ENCODE results near the gene PTPA.

The PTPA gene

DNA sequence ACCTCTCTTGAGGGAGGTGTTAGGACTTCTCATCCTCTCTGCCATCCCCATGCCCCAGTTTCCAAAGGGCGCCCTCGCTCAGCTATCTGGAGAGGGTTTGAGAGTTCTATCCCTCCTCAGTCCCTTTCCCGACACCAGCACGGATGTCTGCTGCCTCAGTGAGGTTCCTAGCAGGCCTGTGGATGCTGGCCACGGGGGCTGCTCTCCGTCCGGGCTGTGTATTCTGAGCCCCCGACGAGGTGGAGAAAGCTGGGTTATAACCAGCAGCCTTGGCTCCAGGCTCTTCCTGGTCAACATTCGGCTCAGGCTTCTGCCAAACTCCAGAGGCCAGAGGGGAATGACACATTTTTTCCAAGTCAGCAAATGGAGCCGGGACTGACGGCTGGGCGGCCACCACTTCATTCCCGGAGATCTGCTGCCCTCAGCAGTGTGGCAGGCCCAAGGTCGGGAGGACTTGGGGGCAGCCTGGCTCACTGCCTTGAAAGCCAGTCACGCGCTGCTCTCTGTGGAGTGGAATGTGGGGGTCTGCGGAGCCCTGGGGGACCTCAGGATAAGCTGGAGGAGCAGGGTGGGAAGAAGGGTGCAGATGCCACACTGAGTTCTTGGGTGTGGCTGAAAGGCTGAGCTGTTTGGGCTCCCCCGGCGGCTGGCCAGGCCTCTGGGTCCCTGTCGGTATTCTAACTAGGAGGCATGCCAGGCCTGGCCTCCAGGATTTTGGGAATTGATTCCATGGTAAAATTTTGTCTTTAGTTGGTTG, 27.4 kb downstream of the PTPA start:
- no peak for DNase-seq

DNA sequence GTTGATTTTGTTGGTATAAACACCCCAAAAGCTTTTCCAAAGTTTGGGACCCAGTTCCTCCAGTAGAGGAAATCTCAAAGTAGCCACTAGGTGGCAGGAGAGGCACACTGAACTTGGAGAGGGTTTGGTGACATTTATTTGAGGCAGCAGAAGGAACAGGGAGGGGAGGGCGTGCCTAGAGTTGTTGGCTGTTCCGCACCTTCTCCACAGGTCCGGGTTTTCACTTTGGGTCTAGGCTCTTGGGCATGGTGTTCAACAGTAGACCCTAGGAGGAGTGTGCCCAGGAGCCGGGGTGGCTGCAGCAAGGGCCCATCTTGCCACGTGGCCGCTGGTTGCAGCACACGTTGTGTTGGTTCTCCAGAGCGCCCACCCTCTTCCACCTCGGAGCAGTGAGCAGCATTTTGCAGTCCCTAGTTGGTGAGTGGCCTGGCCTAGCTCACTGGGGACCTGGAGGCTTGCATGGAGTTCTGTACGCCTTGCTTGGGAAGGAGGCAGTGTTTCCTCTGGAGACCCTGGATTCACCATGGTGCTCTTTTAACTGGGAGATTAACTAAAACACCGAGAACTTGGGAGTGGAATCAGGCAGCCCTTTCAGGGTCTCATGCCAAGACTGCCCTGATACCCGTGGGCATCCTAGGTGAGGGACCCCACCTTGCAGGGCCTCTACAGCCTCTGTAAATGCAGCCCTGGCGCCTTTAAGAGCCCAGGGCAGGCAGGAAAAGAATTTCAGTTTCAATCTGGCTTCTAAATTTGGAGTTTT, 28.2 kb downstream of the PTPA start:
- peak; percentile 86 for DNase-seq

GRCh38 chr9:129139993-129140396, 28.8 kb downstream of the PTPA start:
- DNase-seq = peak; percentile 85

- DNase-seq = no peak
These were observed 29.3 kb downstream of the PTPA start for GRCh38 chr9:129140397-129141065.

GRCh38 chr9:129141066-129142041, 30.1 kb downstream of the PTPA start:
- peak; percentile 26 for DNase-seq

DNA sequence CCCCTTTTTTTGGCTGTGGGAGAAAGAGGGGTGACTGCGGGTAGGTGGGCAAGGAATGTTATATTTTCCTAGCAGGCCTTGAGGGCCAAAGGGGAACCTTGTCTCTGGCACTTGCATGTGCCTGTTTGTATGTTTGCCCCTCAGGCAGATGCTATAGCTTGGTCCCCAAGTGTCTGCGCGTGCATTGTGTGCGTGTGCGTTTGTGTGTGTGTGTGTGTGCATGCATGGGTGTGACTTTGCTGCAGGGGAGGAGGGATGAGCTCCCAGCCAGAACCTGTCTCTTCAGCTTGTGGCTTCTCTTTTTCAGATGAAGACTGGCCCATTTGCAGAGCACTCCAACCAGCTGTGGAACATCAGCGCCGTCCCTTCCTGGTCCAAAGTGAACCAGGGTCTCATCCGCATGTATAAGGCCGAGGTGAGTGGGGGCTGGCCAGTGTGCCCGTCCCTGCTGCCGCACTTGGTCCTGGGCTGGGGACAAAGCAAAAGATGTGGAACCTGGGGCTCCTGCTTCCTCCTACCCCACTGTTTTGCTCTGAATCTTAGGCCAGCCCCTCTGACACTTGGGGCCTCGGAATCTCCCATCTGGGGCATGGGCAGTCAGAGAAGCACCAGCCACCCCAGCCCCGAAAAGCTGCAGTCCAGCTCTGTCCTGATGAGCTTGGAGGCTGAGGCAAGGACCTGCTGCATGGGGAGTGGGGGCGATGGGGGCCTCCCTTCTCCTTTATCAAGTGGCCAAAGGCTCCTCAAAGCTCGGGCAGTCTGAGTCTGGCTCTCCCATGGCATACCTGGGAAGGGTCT, 31.1 kb downstream of the PTPA start:
- DNase-seq = no peak

- peak; percentile 74 for DNase-seq
These were observed 32.1 kb downstream of the PTPA start for GRCh38 chr9:129143031-129143927.

- no peak for DNase-seq
These were observed 34.1 kb downstream of the PTPA start for GRCh38 chr9:129145316-129145715.

GRCh38 chr9:129145841-129146292, 34.7 kb downstream of the PTPA start:
- no peak for DNase-seq

GRCh38 chr9:129146441-129146941, 35.3 kb downstream of the PTPA start:
- no peak for DNase-seq

DNA sequence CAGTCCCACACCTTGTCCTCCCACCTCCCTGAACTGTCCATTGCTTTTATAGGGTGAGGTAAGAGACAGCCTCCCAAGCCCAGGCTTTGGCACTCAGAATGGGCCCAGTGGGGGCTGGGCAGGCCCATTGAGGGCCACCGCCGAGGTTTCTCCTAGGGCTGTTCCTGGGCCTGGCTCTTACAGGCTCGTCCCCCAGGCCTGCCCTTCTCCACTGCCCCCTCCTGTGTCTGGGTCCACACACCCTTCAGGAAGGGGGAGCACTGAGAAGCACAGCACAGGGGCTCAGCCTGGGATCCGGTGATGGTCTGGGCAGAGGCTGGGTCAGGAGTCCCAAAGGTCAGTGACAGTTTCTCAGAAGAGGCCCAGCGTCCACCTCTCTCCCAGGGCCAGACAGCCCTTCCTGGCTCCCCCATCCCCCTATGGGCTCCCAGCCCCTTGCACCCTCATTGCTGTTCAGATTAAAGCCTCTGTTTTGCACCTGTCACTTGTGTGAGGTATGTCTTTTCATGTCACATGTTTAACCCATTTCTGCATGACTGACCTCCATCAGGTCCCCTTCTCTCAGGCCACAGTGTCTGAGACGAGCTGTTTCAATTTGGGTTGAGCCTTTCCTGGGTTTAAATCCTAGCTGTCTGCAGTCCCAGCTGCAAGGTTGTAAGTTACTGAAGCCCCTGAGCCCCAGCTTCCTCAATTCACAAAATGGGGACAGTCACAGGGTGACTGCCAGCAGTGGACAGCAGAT, 37.4 kb downstream of the PTPA start:
- no peak for DNase-seq

DNA sequence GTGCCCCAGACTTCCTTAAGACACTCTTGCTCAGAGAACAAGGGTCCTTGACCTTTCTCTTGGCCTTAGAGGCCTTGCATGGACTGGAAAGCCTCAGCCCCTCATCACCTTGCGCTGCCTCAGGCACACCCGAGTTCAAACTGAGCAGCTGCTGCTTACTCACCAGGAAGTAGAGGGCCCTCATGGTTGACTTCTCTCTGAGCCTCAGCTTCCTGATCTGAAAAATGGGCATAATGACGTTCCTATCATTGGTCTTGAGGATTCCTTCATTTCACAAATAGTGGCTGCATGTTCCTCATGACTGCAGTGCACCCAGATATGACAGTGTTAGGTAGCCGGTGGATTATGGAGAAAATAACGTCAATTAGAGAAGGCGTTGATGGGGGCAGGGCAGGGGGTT, 38.2 kb downstream of the PTPA start:
- DNase-seq = no peak

GRCh38 chr9:129150122-129150521, 38.9 kb downstream of the PTPA start:
- no peak for DNase-seq

DNA sequence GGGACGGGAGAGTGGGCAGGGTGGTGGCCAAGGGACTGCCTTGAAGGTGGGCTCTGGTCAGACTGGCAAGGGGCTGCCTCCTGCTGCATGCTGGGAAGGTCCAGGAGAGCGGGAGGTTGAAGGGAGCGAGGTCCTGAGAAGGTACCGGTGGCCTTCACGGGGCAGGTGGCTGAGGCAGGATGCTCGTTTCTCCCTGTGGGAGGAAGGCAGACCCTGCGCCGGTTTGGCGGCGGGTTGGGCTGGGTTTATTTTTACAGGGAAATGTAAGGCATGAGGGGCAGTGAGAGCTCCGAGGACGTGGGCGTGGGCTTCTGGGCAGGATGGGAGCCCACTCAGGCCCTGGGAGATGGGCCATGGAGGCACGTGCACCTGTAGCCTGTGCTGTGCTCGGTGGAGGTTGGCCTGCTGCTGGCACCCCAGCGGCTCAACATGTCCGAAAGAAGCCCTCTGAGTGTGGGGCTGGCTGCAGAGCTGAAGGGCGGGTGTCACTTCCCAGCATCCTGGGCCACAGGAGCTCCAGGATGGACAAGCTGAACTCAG, 39.5 kb downstream of the PTPA start:
- DNase-seq = no peak

DNA sequence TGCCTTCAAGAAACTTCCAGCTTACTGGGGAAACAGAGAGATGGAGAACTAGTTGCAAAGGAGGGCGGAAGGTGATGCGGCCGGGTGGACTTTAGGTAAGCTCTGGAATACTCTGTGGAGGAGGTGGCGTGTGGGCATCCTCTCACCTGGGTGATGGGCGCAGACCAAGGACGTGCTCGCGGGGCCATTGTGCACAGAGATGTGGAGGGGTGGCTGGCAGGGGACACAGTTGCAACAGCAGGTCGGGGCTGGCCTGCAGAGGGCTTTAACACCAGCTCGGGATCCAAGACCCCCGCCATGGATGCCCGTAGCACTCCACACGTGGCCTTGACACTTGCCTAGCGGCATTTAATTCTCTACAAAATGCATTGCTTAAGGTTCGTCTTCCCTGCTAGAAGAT, 40.3 kb downstream of the PTPA start:
- no peak for DNase-seq

- no peak for DNase-seq
These were observed 43.8 kb downstream of the PTPA start for GRCh38 chr9:129154866-129155477.

- DNase-seq = no peak
These were observed 44.9 kb downstream of the PTPA start for GRCh38 chr9:129156163-129156562.

- DNase-seq = no peak
These were observed 49.7 kb downstream of the PTPA start for GRCh38 chr9:129160712-129161533.
